Epithelial cell of proximal tubule (primary cell): Measurements from ENCODE around the gene PTGR2. TPM values are rescaled to one million over a fixed set of nuclear protein-coding genes. Genes with fewer than 3 reads are reported as not detected.

Source experiments
- DNase-seq: peaks from one replicate; pipeline ENCODE4 v3.0.0-alpha.2; 2011; ENCODE audit warnings: low read depth
- H3K4me3 ChIP-seq: 2 replicates; pipeline ENCODE4 v1.5.1; 2011; ENCODE audit warnings: low read depth, mild to moderate bottlenecking, low read length
- CTCF ChIP-seq: conservative IDR thresholded peaks from 2 replicates; pipeline ENCODE4 v1.5.1; 2012; ENCODE audit warnings: low read depth, mild to moderate bottlenecking, low read length
- total RNA-seq: library from RNA; depleted of rRNA; stranded (reverse); fragments of >200 nt; gene quantifications from 2 replicates; pipeline ENCODE4 v1.2.3, GENCODE V29; 2015

PTGR2 gene
- total RNA-seq, 1 donor from 2014 or later, result 4.8 TPM

- H3K4me3 ChIP-seq, result no peak overlapping the region
- TF ChIP-seq CTCF, result no peak
- no peak for DNase-seq
These were observed 33.0 kb downstream of the PTGR2 start for GRCh38 chr14:73884438-73885190.

GRCh38 chr14:73886449-73887317 lies 35.1 kb downstream of the PTGR2 start, which contains the start of gene ZNF410:
TSS of gene ZNF410 (plus strand) at chr14:73886859. CDS start at chr14:73892176, 5,317 bp downstream.
- peak; percentile 69 for DNase-seq
- peak within 1 kb of the TSS; percentile 92 for H3K4me3 ChIP-seq
- no peak for TF ChIP-seq CTCF

- peak overlapping the region; percentile 92 for H3K4me3 ChIP-seq
- TF ChIP-seq CTCF, result no peak
- no peak for DNase-seq
These were observed 35.6 kb downstream of the PTGR2 start for GRCh38 chr14:73887318-73887616.

- TF ChIP-seq CTCF, result no peak
- no peak for DNase-seq
- H3K4me3 ChIP-seq, result peak overlapping the region; percentile 92
These were observed 36.2 kb downstream of the PTGR2 start for GRCh38 chr14:73887694-73888459.

GRCh38 chr14:73888460-73888725 lies 36.8 kb downstream of the PTGR2 start:
- peak overlapping the region; percentile 92 for H3K4me3 ChIP-seq
- no peak for TF ChIP-seq CTCF
- DNase-seq, result no peak

- no peak for TF ChIP-seq CTCF
- no peak for DNase-seq
- H3K4me3 ChIP-seq, result no peak overlapping the region
These were observed 37.3 kb downstream of the PTGR2 start for GRCh38 chr14:73888971-73889370.
